ENCODE results near the gene GPRC5C.

DNA sequence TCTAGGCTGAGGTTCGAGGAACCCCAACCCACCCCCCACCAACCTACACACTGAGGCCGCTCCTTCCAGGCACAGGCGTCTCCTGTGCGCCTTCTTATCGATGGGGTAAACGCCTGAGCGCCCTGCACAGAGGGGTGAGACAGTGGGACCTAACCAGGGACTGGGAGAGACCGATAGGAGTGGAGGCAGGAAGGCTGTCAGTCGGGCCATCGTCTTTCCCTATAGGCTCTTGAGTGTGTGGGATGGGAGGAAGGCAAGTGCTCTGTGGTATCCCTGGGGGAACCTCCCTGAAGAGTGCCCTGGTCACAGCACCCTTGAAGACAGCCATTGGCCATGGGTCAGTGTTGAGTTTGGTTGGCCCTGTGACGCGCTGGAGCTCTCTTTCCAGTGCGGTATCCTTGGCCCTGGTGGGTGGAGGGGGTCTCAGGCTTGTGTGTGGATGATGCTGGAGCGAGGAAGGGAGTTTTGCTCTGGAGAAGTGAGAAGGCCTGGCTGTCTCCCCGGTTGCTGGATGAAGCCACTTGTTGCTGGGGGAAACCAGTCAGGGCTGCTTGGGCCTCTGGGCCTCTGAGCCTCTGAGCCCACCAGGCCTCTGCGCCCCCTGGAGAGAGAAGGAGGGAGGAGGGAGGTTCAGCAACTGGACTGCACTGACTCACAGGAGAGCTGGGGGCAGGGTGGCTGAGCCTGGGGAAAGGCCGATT lies 1.7 kb downstream of the GPRC5C start:
- no peak for TF ChIP-seq POLR2A (IDR thresholded peaks at IDR 0.05; ENCODE audit: low read depth, low read length)
- no peak for TF ChIP-seq POLR2AphosphoS5 (IDR thresholded peaks at IDR 0.05; ENCODE audit: low read depth, low read length)
